ENCODE results near the gene CPO.

- no peak for TF ChIP-seq CTCF (IDR thresholded peaks at IDR 0.05)
- no peak for TF ChIP-seq POLR2AphosphoS5 (IDR thresholded peaks at IDR 0.05)
Observed at GRCh38 chr2:206969192-206969591, 29.9 kb downstream of the CPO start.

Measured in prostate gland (tissue), 2 donors.